GM12878 (cell line): ENCODE measurements around the gene BRAT1. TPM values are rescaled to one million over a fixed set of nuclear protein-coding genes. Genes with fewer than 3 reads are reported as not detected.

Experiments
- DPF2 ChIP-seq: fragments of 450-650 bp; IDR thresholded peaks from 2 replicates; pipeline ENCODE4 v1.6.1; 2017; ENCODE audit warnings: mild to moderate bottlenecking
- EED ChIP-seq: sonication (generic); IDR thresholded peaks from 2 replicates; pipeline ENCODE4 v1.6.1; 2016; ENCODE audit warnings: antibody characterized with exemption, low read depth
- FOS ChIP-seq: IDR thresholded peaks from 3 replicates; pipeline ENCODE4 v1.6.1; 2011; ENCODE audit warnings: borderline replicate concordance; ENCODE audit not compliant: insufficient read length; ENCODE audit errors: extremely low read depth
- KLF5 ChIP-seq: fragments of 450-650 bp; IDR thresholded peaks from 2 replicates; pipeline ENCODE4 v1.6.1; 2014; ENCODE audit warnings: mild to moderate bottlenecking; ENCODE audit not compliant: partially characterized antibody
- NFXL1 ChIP-seq: fragments of 450-650 bp; IDR thresholded peaks from 2 replicates; pipeline ENCODE4 v1.6.1; 2017; ENCODE audit warnings: antibody characterized with exemption, mild to moderate bottlenecking, borderline replicate concordance
- RAD21 ChIP-seq: IDR thresholded peaks from 2 replicates; pipeline ENCODE4 v1.6.1; 2011; ENCODE audit warnings: mild to moderate bottlenecking, low read depth, low read length, moderate library complexity; ENCODE audit not compliant: insufficient read depth
- SPI1 ChIP-seq: IDR thresholded peaks from 2 replicates; pipeline ENCODE4 v1.6.1; 2011; ENCODE audit warnings: low read depth, mild to moderate bottlenecking, low read length, moderate library complexity, borderline replicate concordance; ENCODE audit not compliant: insufficient read depth
- SUZ12 ChIP-seq: fragments of 200-600 bp; sonication (generic); IDR thresholded peaks from one replicate; pipeline ENCODE4 v1.6.1; 2018; ENCODE audit warnings: antibody characterized with exemption, mild to moderate bottlenecking; ENCODE audit not compliant: unreplicated experiment
- polyA plus RNA-seq, 11 experiments: library from polyadenylated mRNA; depleted of rRNA in 4 of 11; unstranded in 6 of 11; stranded (reverse) in 5 of 11; fragments of >200 nt; fragmentation: Nextera tagmentation in 4 of 11; fragmentation: Illumina TruSeq in 1 of 11; extraction: Ambion mirVana in 4 of 11; extraction: Trizol in 1 of 11; gene quantifications; 1 replicate in 1 of 11; 2 replicates in 10 of 11; pipeline versions ENCODE4 v1.2.1 to v1.2.3, GENCODE V29; 2011 to 2016; ENCODE audit warnings: inconsistent platforms in 2 of 11, missing spikeins in 2 of 11, low read depth in 1 of 11
- total RNA-seq, 4 experiments: library from RNA; depleted of rRNA in 3 of 4; stranded (reverse); fragments of >200 nt in 3 of 4; fragmentation: Illumina TruSeq in 1 of 4; extraction: Trizol in 1 of 4; gene quantifications; 2 replicates each; pipeline versions ENCODE4 v1.2.1 to v1.2.3, GENCODE V29; 2013 to 2021
- TF ChIP-seq, protein P1 (sequence below): fragments of 450-650 bp; IDR thresholded peaks from 2 replicates; pipeline ENCODE4 v1.6.1; 2018; ENCODE audit warnings: borderline replicate concordance, mild to moderate bottlenecking; ENCODE audit not compliant: partially characterized antibody
- TF ChIP-seq, protein P2 (sequence below): fragments of 450-650 bp; IDR thresholded peaks from 2 replicates; pipeline ENCODE4 v1.6.1; 2018; ENCODE audit warnings: mild to moderate bottlenecking, low read depth, moderate library complexity; ENCODE audit not compliant: partially characterized antibody
- TF ChIP-seq, protein P3 (sequence below): fragments of 450-650 bp; IDR thresholded peaks from 2 replicates; pipeline ENCODE4 v1.6.1; 2017; ENCODE audit warnings: mild to moderate bottlenecking, moderate library complexity
- TF ChIP-seq, protein P4 (sequence below): IDR thresholded peaks from 2 replicates; pipeline ENCODE4 v1.6.1; 2012; ENCODE audit warnings: mild to moderate bottlenecking, low read depth, low read length
- TF ChIP-seq, protein P5 (sequence below): IDR thresholded peaks from 2 replicates; pipeline ENCODE4 v1.6.1; 2011; ENCODE audit warnings: borderline replicate concordance, low read depth, mild to moderate bottlenecking, moderate library complexity, low read length; ENCODE audit not compliant: insufficient read depth, poor library complexity, severe bottlenecking

BRAT1 gene
- total and polyA plus RNA-seq, 10 of the 15 experiments (the other 5 are each of a cell fraction or from before 2014, with no cell fraction given): 0.13 to 53.3 (median 16.0) TPM

- TF ChIP-seq, protein P1, sequence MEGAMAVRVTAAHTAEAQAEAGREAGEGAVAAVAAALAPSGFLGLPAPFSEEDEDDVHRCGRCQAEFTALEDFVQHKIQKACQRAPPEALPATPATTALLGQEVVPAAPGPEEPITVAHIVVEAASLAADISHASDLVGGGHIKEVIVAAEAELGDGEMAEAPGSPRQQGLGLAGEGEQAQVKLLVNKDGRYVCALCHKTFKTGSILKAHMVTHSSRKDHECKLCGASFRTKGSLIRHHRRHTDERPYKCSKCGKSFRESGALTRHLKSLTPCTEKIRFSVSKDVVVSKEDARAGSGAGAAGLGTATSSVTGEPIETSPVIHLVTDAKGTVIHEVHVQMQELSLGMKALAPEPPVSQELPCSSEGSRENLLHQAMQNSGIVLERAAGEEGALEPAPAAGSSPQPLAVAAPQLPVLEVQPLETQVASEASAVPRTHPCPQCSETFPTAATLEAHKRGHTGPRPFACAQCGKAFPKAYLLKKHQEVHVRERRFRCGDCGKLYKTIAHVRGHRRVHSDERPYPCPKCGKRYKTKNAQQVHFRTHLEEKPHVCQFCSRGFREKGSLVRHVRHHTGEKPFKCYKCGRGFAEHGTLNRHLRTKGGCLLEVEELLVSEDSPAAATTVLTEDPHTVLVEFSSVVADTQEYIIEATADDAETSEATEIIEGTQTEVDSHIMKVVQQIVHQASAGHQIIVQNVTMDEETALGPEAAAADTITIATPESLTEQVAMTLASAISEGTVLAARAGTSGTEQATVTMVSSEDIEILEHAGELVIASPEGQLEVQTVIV: no peak
- TF ChIP-seq RAD21: peak; percentile 38; the same call in 1 of the 2 replicates
- TF ChIP-seq NFXL1: no peak
- peak; percentile 32; the same call in 1 of the 2 replicates for TF ChIP-seq DPF2
- TF ChIP-seq, protein P2, sequence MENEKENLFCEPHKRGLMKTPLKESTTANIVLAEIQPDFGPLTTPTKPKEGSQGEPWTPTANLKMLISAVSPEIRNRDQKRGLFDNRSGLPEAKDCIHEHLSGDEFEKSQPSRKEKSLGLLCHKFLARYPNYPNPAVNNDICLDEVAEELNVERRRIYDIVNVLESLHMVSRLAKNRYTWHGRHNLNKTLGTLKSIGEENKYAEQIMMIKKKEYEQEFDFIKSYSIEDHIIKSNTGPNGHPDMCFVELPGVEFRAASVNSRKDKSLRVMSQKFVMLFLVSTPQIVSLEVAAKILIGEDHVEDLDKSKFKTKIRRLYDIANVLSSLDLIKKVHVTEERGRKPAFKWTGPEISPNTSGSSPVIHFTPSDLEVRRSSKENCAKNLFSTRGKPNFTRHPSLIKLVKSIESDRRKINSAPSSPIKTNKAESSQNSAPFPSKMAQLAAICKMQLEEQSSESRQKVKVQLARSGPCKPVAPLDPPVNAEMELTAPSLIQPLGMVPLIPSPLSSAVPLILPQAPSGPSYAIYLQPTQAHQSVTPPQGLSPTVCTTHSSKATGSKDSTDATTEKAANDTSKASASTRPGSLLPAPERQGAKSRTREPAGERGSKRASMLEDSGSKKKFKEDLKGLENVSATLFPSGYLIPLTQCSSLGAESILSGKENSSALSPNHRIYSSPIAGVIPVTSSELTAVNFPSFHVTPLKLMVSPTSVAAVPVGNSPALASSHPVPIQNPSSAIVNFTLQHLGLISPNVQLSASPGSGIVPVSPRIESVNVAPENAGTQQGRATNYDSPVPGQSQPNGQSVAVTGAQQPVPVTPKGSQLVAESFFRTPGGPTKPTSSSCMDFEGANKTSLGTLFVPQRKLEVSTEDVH: no peak
- TF ChIP-seq FOS: no peak
- no peak for TF ChIP-seq KLF5
- TF ChIP-seq, protein P3, sequence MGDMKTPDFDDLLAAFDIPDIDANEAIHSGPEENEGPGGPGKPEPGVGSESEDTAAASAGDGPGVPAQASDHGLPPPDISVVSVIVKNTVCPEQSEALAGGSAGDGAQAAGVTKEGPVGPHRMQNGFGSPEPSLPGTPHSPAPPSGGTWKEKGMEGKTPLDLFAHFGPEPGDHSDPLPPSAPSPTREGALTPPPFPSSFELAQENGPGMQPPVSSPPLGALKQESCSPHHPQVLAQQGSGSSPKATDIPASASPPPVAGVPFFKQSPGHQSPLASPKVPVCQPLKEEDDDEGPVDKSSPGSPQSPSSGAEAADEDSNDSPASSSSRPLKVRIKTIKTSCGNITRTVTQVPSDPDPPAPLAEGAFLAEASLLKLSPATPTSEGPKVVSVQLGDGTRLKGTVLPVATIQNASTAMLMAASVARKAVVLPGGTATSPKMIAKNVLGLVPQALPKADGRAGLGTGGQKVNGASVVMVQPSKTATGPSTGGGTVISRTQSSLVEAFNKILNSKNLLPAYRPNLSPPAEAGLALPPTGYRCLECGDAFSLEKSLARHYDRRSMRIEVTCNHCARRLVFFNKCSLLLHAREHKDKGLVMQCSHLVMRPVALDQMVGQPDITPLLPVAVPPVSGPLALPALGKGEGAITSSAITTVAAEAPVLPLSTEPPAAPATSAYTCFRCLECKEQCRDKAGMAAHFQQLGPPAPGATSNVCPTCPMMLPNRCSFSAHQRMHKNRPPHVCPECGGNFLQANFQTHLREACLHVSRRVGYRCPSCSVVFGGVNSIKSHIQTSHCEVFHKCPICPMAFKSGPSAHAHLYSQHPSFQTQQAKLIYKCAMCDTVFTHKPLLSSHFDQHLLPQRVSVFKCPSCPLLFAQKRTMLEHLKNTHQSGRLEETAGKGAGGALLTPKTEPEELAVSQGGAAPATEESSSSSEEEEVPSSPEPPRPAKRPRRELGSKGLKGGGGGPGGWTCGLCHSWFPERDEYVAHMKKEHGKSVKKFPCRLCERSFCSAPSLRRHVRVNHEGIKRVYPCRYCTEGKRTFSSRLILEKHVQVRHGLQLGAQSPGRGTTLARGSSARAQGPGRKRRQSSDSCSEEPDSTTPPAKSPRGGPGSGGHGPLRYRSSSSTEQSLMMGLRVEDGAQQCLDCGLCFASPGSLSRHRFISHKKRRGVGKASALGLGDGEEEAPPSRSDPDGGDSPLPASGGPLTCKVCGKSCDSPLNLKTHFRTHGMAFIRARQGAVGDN: no peak
- TF ChIP-seq, protein P4, sequence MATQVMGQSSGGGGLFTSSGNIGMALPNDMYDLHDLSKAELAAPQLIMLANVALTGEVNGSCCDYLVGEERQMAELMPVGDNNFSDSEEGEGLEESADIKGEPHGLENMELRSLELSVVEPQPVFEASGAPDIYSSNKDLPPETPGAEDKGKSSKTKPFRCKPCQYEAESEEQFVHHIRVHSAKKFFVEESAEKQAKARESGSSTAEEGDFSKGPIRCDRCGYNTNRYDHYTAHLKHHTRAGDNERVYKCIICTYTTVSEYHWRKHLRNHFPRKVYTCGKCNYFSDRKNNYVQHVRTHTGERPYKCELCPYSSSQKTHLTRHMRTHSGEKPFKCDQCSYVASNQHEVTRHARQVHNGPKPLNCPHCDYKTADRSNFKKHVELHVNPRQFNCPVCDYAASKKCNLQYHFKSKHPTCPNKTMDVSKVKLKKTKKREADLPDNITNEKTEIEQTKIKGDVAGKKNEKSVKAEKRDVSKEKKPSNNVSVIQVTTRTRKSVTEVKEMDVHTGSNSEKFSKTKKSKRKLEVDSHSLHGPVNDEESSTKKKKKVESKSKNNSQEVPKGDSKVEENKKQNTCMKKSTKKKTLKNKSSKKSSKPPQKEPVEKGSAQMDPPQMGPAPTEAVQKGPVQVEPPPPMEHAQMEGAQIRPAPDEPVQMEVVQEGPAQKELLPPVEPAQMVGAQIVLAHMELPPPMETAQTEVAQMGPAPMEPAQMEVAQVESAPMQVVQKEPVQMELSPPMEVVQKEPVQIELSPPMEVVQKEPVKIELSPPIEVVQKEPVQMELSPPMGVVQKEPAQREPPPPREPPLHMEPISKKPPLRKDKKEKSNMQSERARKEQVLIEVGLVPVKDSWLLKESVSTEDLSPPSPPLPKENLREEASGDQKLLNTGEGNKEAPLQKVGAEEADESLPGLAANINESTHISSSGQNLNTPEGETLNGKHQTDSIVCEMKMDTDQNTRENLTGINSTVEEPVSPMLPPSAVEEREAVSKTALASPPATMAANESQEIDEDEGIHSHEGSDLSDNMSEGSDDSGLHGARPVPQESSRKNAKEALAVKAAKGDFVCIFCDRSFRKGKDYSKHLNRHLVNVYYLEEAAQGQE: no peak
- TF ChIP-seq, protein P5, sequence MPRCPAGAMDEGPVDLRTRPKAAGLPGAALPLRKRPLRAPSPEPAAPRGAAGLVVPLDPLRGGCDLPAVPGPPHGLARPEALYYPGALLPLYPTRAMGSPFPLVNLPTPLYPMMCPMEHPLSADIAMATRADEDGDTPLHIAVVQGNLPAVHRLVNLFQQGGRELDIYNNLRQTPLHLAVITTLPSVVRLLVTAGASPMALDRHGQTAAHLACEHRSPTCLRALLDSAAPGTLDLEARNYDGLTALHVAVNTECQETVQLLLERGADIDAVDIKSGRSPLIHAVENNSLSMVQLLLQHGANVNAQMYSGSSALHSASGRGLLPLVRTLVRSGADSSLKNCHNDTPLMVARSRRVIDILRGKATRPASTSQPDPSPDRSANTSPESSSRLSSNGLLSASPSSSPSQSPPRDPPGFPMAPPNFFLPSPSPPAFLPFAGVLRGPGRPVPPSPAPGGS: no peak
- TF ChIP-seq SUZ12: no peak
- peak; percentile 46; the same call in 1 of the 2 replicates for TF ChIP-seq SPI1
- peak; percentile 88 for TF ChIP-seq EED
Measured at GRCh38 chr7:2566890-2567678, 11.8 kb upstream of the BRAT1 start (continued).
